Memory B cell (primary cell): ENCODE results near the gene UPF1.

Source experiments
- ATAC-seq: fragments of 150-1000 bp; cut with Tn5 transposase; 2 replicates; pipeline ENCODE4 v1.10.0; 2021; ENCODE audit warnings: low read depth, mild to moderate bottlenecking, moderate library complexity
- DNase-seq, 2 donors: peaks; one replicate each; pipeline ENCODE4 v3.0.0; 2022; ENCODE audit warnings: low spot score in 2 of 2
- H3K27ac Mint-ChIP-seq: one replicate; pipeline ENCODE4 v1.8.0; 2022; ENCODE audit warnings: mild to moderate bottlenecking, moderate library complexity, mixed read lengths
- H3K27me3 Mint-ChIP-seq: one replicate; pipeline ENCODE4 v1.8.0; 2022; ENCODE audit warnings: mixed read lengths
- H3K36me3 Mint-ChIP-seq: one replicate; pipeline ENCODE4 v1.8.0; 2022; ENCODE audit warnings: mild to moderate bottlenecking, mixed read lengths
- H3K4me1 Mint-ChIP-seq: one replicate; pipeline ENCODE4 v1.8.0; 2022; ENCODE audit warnings: mixed read lengths
- H3K4me3 Mint-ChIP-seq: one replicate; pipeline ENCODE4 v1.8.0; 2022; ENCODE audit warnings: mild to moderate bottlenecking, moderate library complexity, mixed read lengths
- H3K9me3 Mint-ChIP-seq: one replicate; pipeline ENCODE4 v1.8.0; 2022; ENCODE audit warnings: mixed read lengths

Gene UPF1

GRCh38 chr19:18840288-18841267 is 8.8 kb downstream of the UPF1 start:
- peaks cover 10% of the 10 kb centered on the region for H3K36me3 Mint-ChIP-seq
- H3K4me1 Mint-ChIP-seq, result peaks cover 60% of the 10 kb centered on the region
- H3K9me3 Mint-ChIP-seq, result no peaks in the 10 kb centered on the region
- DNase-seq (no peak), ATAC-seq (no peak)
- H3K27ac Mint-ChIP-seq, result no peak overlapping the region
- H3K27me3 Mint-ChIP-seq, result no peaks in the 10 kb centered on the region
- no peak overlapping the region for H3K4me3 Mint-ChIP-seq

GRCh38 chr19:18841400-18841799 is 9.6 kb downstream of the UPF1 start:
- Mint-ChIP-seq H3K27ac (no peak overlapping the region), H3K4me3 (no peak overlapping the region)
- ATAC-seq, result no peak

GRCh38 chr19:18842166-18842565 is 10.4 kb downstream of the UPF1 start:
- Mint-ChIP-seq H3K4me3 (peak overlapping the region; percentile 58), H3K36me3 (peaks cover 9% of the 10 kb centered on the region), H3K27me3 (no peaks in the 10 kb centered on the region), H3K9me3 (no peaks in the 10 kb centered on the region), H3K4me1 (peaks cover 63% of the 10 kb centered on the region), H3K27ac (no peak overlapping the region)
- ATAC-seq, result no peak
- DNase-seq, result no peak

More at GRCh38 chr19:18841400-18841799, 9.6 kb downstream of the UPF1 start:
- Mint-ChIP-seq H3K36me3 (peaks cover 10% of the 10 kb centered on the region), H3K27me3 (no peaks in the 10 kb centered on the region), H3K9me3 (no peaks in the 10 kb centered on the region), H3K4me1 (peaks cover 59% of the 10 kb centered on the region)
- DNase-seq, result no peak

GRCh38 chr19:18843960-18844359 is 12.2 kb downstream of the UPF1 start:
- Mint-ChIP-seq H3K27me3 (no peaks in the 10 kb centered on the region), H3K4me3 (no peak overlapping the region), H3K27ac (no peak overlapping the region), H3K4me1 (peaks cover 65% of the 10 kb centered on the region), H3K36me3 (peaks cover 3% of the 10 kb centered on the region), H3K9me3 (no peaks in the 10 kb centered on the region)
- ATAC-seq (no peak), DNase-seq (no peak)

GRCh38 chr19:18844806-18845329 is 13.1 kb downstream of the UPF1 start:
- Mint-ChIP-seq H3K27ac (no peak overlapping the region), H3K36me3 (peaks cover 6% of the 10 kb centered on the region), H3K4me1 (peaks cover 71% of the 10 kb centered on the region), H3K9me3 (no peaks in the 10 kb centered on the region), H3K4me3 (no peak overlapping the region), H3K27me3 (no peaks in the 10 kb centered on the region)
- DNase-seq (no peak), ATAC-seq (no peak)

GRCh38 chr19:18845961-18846360 is 14.2 kb downstream of the UPF1 start:
- H3K36me3 Mint-ChIP-seq, result peaks cover 6% of the 10 kb centered on the region
- H3K27ac Mint-ChIP-seq, result no peak overlapping the region
- H3K4me3 Mint-ChIP-seq, result no peak overlapping the region
- DNase-seq (no peak), ATAC-seq (no peak)
- peaks cover 64% of the 10 kb centered on the region for H3K4me1 Mint-ChIP-seq
- H3K27me3 Mint-ChIP-seq, result no peaks in the 10 kb centered on the region
- H3K9me3 Mint-ChIP-seq, result no peaks in the 10 kb centered on the region

- H3K27ac Mint-ChIP-seq, result peak overlapping the region; percentile 22
- H3K4me3 Mint-ChIP-seq, result no peak overlapping the region
- DNase-seq (peak; percentile 55 to 56), ATAC-seq (peak; percentile 69)
- peaks cover 59% of the 10 kb centered on the region for H3K4me1 Mint-ChIP-seq
- peaks cover 6% of the 10 kb centered on the region for H3K36me3 Mint-ChIP-seq
- H3K9me3 Mint-ChIP-seq, result no peaks in the 10 kb centered on the region
- no peaks in the 10 kb centered on the region for H3K27me3 Mint-ChIP-seq
Measured at GRCh38 chr19:18846862-18847548, 15.2 kb downstream of the UPF1 start.

- no peaks in the 10 kb centered on the region for H3K9me3 Mint-ChIP-seq
- H3K27me3 Mint-ChIP-seq, result no peaks in the 10 kb centered on the region
- H3K4me1 Mint-ChIP-seq, result peaks cover 55% of the 10 kb centered on the region
- no peak overlapping the region for H3K27ac Mint-ChIP-seq
- H3K4me3 Mint-ChIP-seq, result no peak overlapping the region
- DNase-seq, result no peak
- no peak for ATAC-seq
- H3K36me3 Mint-ChIP-seq, result peaks cover 8% of the 10 kb centered on the region
Measured at GRCh38 chr19:18847549-18848463, 16.0 kb downstream of the UPF1 start.

GRCh38 chr19:18848878-18849661 is 17.3 kb downstream of the UPF1 start:
- Mint-ChIP-seq H3K36me3 (peaks cover 15% of the 10 kb centered on the region), H3K27ac (peak overlapping the region; percentile 84), H3K9me3 (no peaks in the 10 kb centered on the region), H3K4me1 (peaks cover 43% of the 10 kb centered on the region), H3K27me3 (no peaks in the 10 kb centered on the region), H3K4me3 (peak overlapping the region; percentile 76)
- no peak for DNase-seq
- peak; percentile 58 for ATAC-seq

GRCh38 chr19:18849838-18850400 is 18.2 kb downstream of the UPF1 start:
- Mint-ChIP-seq H3K27ac (peak overlapping the region; percentile 84), H3K4me1 (peaks cover 38% of the 10 kb centered on the region), H3K9me3 (no peaks in the 10 kb centered on the region), H3K4me3 (peak overlapping the region; percentile 64), H3K27me3 (no peaks in the 10 kb centered on the region), H3K36me3 (peaks cover 17% of the 10 kb centered on the region)
- ATAC-seq (peak; percentile 42), DNase-seq (no peak)

GRCh38 chr19:18850471-18851375 is 19.0 kb downstream of the UPF1 start:
- H3K4me3 Mint-ChIP-seq, result peak overlapping the region; percentile 34
- no peaks in the 10 kb centered on the region for H3K9me3 Mint-ChIP-seq
- no peak for DNase-seq
- H3K36me3 Mint-ChIP-seq, result peaks cover 19% of the 10 kb centered on the region
- peaks cover 32% of the 10 kb centered on the region for H3K4me1 Mint-ChIP-seq
- no peaks in the 10 kb centered on the region for H3K27me3 Mint-ChIP-seq
- H3K27ac Mint-ChIP-seq, result peak overlapping the region; percentile 84
- ATAC-seq, result no peak
